HepG2 (cell line): ENCODE results near the gene MC1R. TPM values are rescaled to one million over a fixed set of nuclear protein-coding genes. Genes with fewer than 3 reads are reported as not detected.
A peak's percentile ranks its signal among the peaks of the same experiment; 100 is the strongest.

ENCODE experiments used
- ATAC-seq: fragments of 200-7000 bp; cut with Tn5 transposase; 3 replicates; pipeline ENCODE4 v1.9.1; 2020; ENCODE audit warnings: mild to moderate bottlenecking, moderate library complexity
- BruUV-seq: library from RNA; stranded (reverse); fragments of 400-500 nt; replicated peaks from 2 replicates; lab custom pipeline; 2021; lab: Mats Ljungman, UMichigan
- CTCF ChIA-PET: fragments of 300-600 bp; formaldehyde crosslinking; extraction: SDS; loops from one replicate; lab custom pipeline; 2021; ENCODE audit warnings: low total read pairs, inconsistent platforms, low intra/inter-chr PET ratio; lab: Yijun Ruan, JAX
- POLR2A ChIA-PET: fragments of 350-600 bp; sonication (Branson Sonifier 250); formaldehyde crosslinking; loops from one replicate; lab custom pipeline; 2020; ENCODE audit warnings: antibody characterized with exemption, inconsistent platforms; lab: Yijun Ruan, JAX
- DNase-seq: peaks from one replicate; pipeline ENCODE4 v3.0.0-alpha.2; 2015; ENCODE audit warnings: low spot score
- FAIRE-seq: peaks from 3 replicates; lab custom pipeline; 2011; peaks lifted over from hg19 to GRCh38; lab: Jason Lieb, UNC
- H2AFZ ChIP-seq: one replicate; pipeline ENCODE4 v1.6.1; 2011; ENCODE audit warnings: low read length, inconsistent platforms
- H3K27ac ChIP-seq: fragments of 300-600 bp; 3 replicates; pipeline ENCODE4 v1.8.0; 2011; ENCODE audit warnings: mixed run types, mild to moderate bottlenecking, mixed read lengths, low read length, inconsistent platforms; ENCODE audit not compliant: insufficient read depth; ENCODE audit errors: extremely low read length
- H3K27me3 ChIP-seq, 2 experiments: fragments of 200-600 bp in 1 of 2; 2 replicates in 1 of 2; 3 replicates in 1 of 2; pipeline versions ENCODE4 v1.6.0 to v1.8.0; 2011; ENCODE audit warnings: low read length in 2 of 2, mild to moderate bottlenecking in 2 of 2, moderate library complexity in 2 of 2, inconsistent platforms in 1 of 2; ENCODE audit not compliant: insufficient read depth in 2 of 2, control insufficient read depth in 1 of 2
- H3K36me3 ChIP-seq, 2 experiments: fragments of 200-600 bp in 1 of 2; replicated peaks in 1 of 2; 2 replicates in 1 of 2; 3 replicates in 1 of 2; pipeline versions ENCODE4 v1.5.1 to v1.8.0; 2011; ENCODE audit warnings: low read length in 2 of 2, inconsistent platforms in 1 of 2; ENCODE audit not compliant: insufficient read depth in 2 of 2, control insufficient read depth in 1 of 2
- H3K4me1 ChIP-seq: 2 replicates; pipeline ENCODE4 v1.5.1; 2012; ENCODE audit warnings: low read length, inconsistent platforms; ENCODE audit not compliant: insufficient read depth
- H3K4me2 ChIP-seq: 2 replicates; pipeline ENCODE4 v1.6.0; 2011; ENCODE audit warnings: low read depth, low read length, inconsistent platforms
- H3K4me3 ChIP-seq, 3 experiments: fragments of 200-600 bp in 1 of 3; sonication (generic), shearing (Covaris generic) in 1 of 3; replicated peaks in 1 of 3; 2 replicates each; pipeline ENCODE4 v1.5.1; 2011 to 2016; ENCODE audit warnings: low read length in 3 of 3, inconsistent platforms in 2 of 3, low read depth in 2 of 3, mild to moderate bottlenecking in 2 of 3, control low read depth in 1 of 3, mixed read lengths in 1 of 3; ENCODE audit not compliant: insufficient read depth in 1 of 3
- H3K79me2 ChIP-seq: one replicate; pipeline ENCODE4 v1.6.1; 2011; ENCODE audit warnings: low read length, inconsistent platforms; ENCODE audit not compliant: insufficient read depth
- H3K9ac ChIP-seq: 2 replicates; pipeline ENCODE4 v1.6.0; 2011; ENCODE audit warnings: mild to moderate bottlenecking, low read depth, low read length, inconsistent platforms; ENCODE audit not compliant: insufficient read depth
- H3K9me3 ChIP-seq: 2 replicates; pipeline ENCODE4 v1.5.1; 2012; ENCODE audit warnings: mild to moderate bottlenecking, low read length
- H4K20me1 ChIP-seq: 2 replicates; pipeline ENCODE4 v1.6.0; 2011; ENCODE audit warnings: inconsistent platforms, mild to moderate bottlenecking, low read length, moderate library complexity; ENCODE audit not compliant: insufficient read depth
- CCAR2 ChIP-seq: fragments of 200-400 bp; formaldehyde crosslinking; optimal IDR thresholded peaks from 2 replicates; pipeline ENCODE3; 2018; ENCODE audit warnings: low read depth, mild to moderate bottlenecking, low read length, moderate library complexity
- CTCF ChIP-seq: sonication (generic); formaldehyde crosslinking; IDR thresholded peaks from 2 replicates; pipeline ENCODE4 v1.5.0; 2020; ENCODE audit warnings: mild to moderate bottlenecking, missing genetic modification reagents, moderate library complexity
- ETV5 ChIP-seq: IDR thresholded peaks from 2 replicates; pipeline ENCODE4 v1.6.1; 2018; ENCODE audit warnings: missing biosample characterization, missing genetic modification reagents, inconsistent platforms, borderline replicate concordance
- GZF1 ChIP-seq: sonication (generic); formaldehyde crosslinking; IDR thresholded peaks from 2 replicates; pipeline ENCODE4 v1.5.1; 2020; ENCODE audit warnings: mild to moderate bottlenecking, missing genetic modification reagents
- HNF1B ChIP-seq: sonication (generic); formaldehyde crosslinking; IDR thresholded peaks from 2 replicates; pipeline ENCODE4 v1.5.1; 2020; ENCODE audit warnings: mild to moderate bottlenecking, moderate library complexity, missing genetic modification reagents
- ISX ChIP-seq: sonication (generic); formaldehyde crosslinking; conservative IDR thresholded peaks from 2 replicates; pipeline ENCODE4 v1.5.0; 2020; ENCODE audit warnings: missing genetic modification reagents
- KDM4B ChIP-seq: sonication (generic); formaldehyde crosslinking; IDR thresholded peaks from 2 replicates; pipeline ENCODE4 v1.4.0; 2020; ENCODE audit warnings: missing genetic modification reagents
- PLSCR1 ChIP-seq: sonication (generic); formaldehyde crosslinking; IDR thresholded peaks from 2 replicates; pipeline ENCODE4 v1.5.0; 2020; ENCODE audit warnings: missing genetic modification reagents, mild to moderate bottlenecking, borderline replicate concordance
- RAD21 ChIP-seq: fragments of 450-650 bp; formaldehyde crosslinking; IDR thresholded peaks from 2 replicates; pipeline ENCODE4 v1.5.0; 2020; ENCODE audit warnings: mild to moderate bottlenecking
- SMC3 ChIP-seq: IDR thresholded peaks from 2 replicates; pipeline ENCODE4 v1.6.1; 2011; ENCODE audit warnings: low read length, improper control_type of control experiment
- U2AF2 ChIP-seq: fragments of 200-400 bp; formaldehyde crosslinking; IDR thresholded peaks from 2 replicates; pipeline ENCODE4 v1.6.1; 2017; ENCODE audit warnings: low read depth, mild to moderate bottlenecking, low read length
- ZMAT3 ChIP-seq: sonication (generic); formaldehyde crosslinking; conservative IDR thresholded peaks from 2 replicates; pipeline ENCODE4 v1.7.0; 2021; ENCODE audit warnings: missing genetic modification reagents
- ZNF232 ChIP-seq: sonication (generic); formaldehyde crosslinking; IDR thresholded peaks from 2 replicates; pipeline ENCODE4 v1.4.0; 2020; ENCODE audit warnings: missing genetic modification reagents, borderline replicate concordance
- ZNF546 ChIP-seq: sonication (generic); formaldehyde crosslinking; conservative IDR thresholded peaks from 2 replicates; pipeline ENCODE4 v1.8.1; 2023; ENCODE audit warnings: mild to moderate bottlenecking, missing genetic modification reagents
- ZNF572 ChIP-seq: sonication (generic); formaldehyde crosslinking; IDR thresholded peaks from 2 replicates; pipeline ENCODE4 v1.5.1; 2020; ENCODE audit warnings: mild to moderate bottlenecking, missing genetic modification reagents
- ZNF605 ChIP-seq: sonication (generic); formaldehyde crosslinking; IDR thresholded peaks from 2 replicates; pipeline ENCODE4 v1.8.0; 2022; ENCODE audit warnings: mild to moderate bottlenecking, missing genetic modification reagents
- ZNF747 ChIP-seq: sonication (generic); formaldehyde crosslinking; IDR thresholded peaks from 2 replicates; pipeline ENCODE4 v1.8.1; 2023; ENCODE audit warnings: missing genetic modification reagents, mild to moderate bottlenecking, borderline replicate concordance
- ZNF883 ChIP-seq: sonication (generic); formaldehyde crosslinking; IDR thresholded peaks from 2 replicates; pipeline ENCODE4 v1.5.1; 2020; ENCODE audit warnings: mild to moderate bottlenecking, missing genetic modification reagents; ENCODE audit errors: not compliant biosample characterization
- WGBS: methylation state at CpG from one replicate; pipeline ENCODE4 v1.1.6; 2017; ENCODE audit warnings: low lambda C conversion rate; 5-methylcytosine and 5-hydroxymethylcytosine counted together
- in situ Hi-C: cut with HindIII; loops from 2 replicates; pipeline ENCODE4 v1.10.0; 2017; ENCODE audit warnings: low pct_unique_long_range_greater_than_20kb; ENCODE audit not compliant: extremely low pct_ligation_motif_present
- intact Hi-C: fragments of 100-400 bp; cut with micrococcal nuclease; formaldehyde crosslinking; loops from one replicate; pipeline ENCODE4 v1.10.0; 2022; ENCODE audit not compliant: unreplicated experiment
- polyA plus RNA-seq, 8 experiments: library from polyadenylated mRNA; depleted of rRNA in 3 of 8; stranded (reverse) in 7 of 8; unstranded in 1 of 8; fragments of >200 nt; fragmentation: Illumina TruSeq in 4 of 8; extraction: Trizol in 4 of 8; gene quantifications; 2 replicates each; pipeline versions ENCODE4 v1.2.1 to v1.2.3, GENCODE V29; 2011 to 2016; ENCODE audit warnings: low read depth in 4 of 8, missing spikeins in 1 of 8, mixed read lengths in 1 of 8; ENCODE audit not compliant: insufficient read depth in 1 of 8
- total RNA-seq, 5 experiments: library from RNA; depleted of rRNA; stranded (reverse); fragments of >200 nt; fragmentation: Illumina TruSeq; extraction: Trizol; gene quantifications; 2 replicates each; pipeline ENCODE4 v1.2.3, GENCODE V29; 2016; ENCODE audit warnings: low read depth in 1 of 5

MC1R gene
- total and polyA plus RNA-seq, 2 of the 13 experiments (the other 11 are each of a cell fraction or from before 2014, with no cell fraction given) = 9.1 to 14.8 TPM

- no peak for TF ChIP-seq PLSCR1
Observed at GRCh38 chr16:89919535-89920406, 1.1 kb downstream of the MC1R start (continued).

GRCh38 chr16:89920723-89921122 is 2.1 kb downstream of the MC1R start:
- Histone ChIP-seq H3K79me2 (peaks cover 36% of the 10 kb centered on the region), H4K20me1 (peaks cover 20% of the 10 kb centered on the region), H3K4me2 (peak overlapping the region; percentile 98), H2AFZ (no peak overlapping the region), H3K4me1 (peaks cover 76% of the 10 kb centered on the region), H3K4me3 (peak overlapping the region; percentile 64 to 90 (median 74); a peak in 5 of 6 replicates), H3K36me3 (no peaks in the 10 kb centered on the region), H3K9me3 (no peaks in the 10 kb centered on the region), H3K9ac (peak overlapping the region; percentile 97), H3K27me3 (no peaks in the 10 kb centered on the region; a peak in 1 of 5 replicates), H3K27ac (peak overlapping the region; percentile 88)
- in situ Hi-C loops (loop anchor here (5.0 kb wide), 1 partner anchor 102 kb away; no protein-coding TSS in a partner anchor), intact Hi-C loops (loop anchor here (5.0 kb wide), 1 partner anchor 102 kb away; no protein-coding TSS in a partner anchor)
- 27% methylated on average over 5 of the region's 6 CpGs for WGBS
- no TSS peak for BruUV-seq
- CTCF ChIA-PET = no interaction called here
- POLR2A ChIA-PET = interaction anchor here (1.3 to 4.8 kb wide), 10 partner anchors 11 to 126 kb away, joined by 3 to 86 read pairs (median 36); partner anchors contain the start of genes DEF8 and TCF25
- ATAC-seq = no peak
- FAIRE-seq = no peak
- no peak for DNase-seq
- TF ChIP-seq U2AF2 = 0 out of 2 replicates have a peak, but pooled peaks have one; percentile 9
- 0 out of 2 replicates have a peak, but pooled peaks have one; percentile 8 for TF ChIP-seq RAD21 (CRISPR knock-in tag)
- no peak for TF ChIP-seq ZNF747 (CRISPR knock-in tag)
- no peak for TF ChIP-seq ETV5 (CRISPR knock-in tag)
- no peak for TF ChIP-seq CCAR2
- TF ChIP-seq ZNF605 = peak; percentile 41; the same call in 1 of the 2 replicates
- no peak for TF ChIP-seq ZNF572 (CRISPR knock-in tag)
- TF ChIP-seq ZMAT3 (CRISPR knock-in tag) = 0 out of 2 replicates have a peak, but pooled peaks have one; percentile 22
- peak; percentile 91; the same call in 1 of the 2 replicates for TF ChIP-seq ZNF546 (CRISPR knock-in tag)
- TF ChIP-seq ZNF232 (CRISPR knock-in tag) = peak; percentile 3; the same call in 1 of the 2 replicates
- TF ChIP-seq HNF1B = no peak
- TF ChIP-seq CTCF = 0 out of 2 replicates have a peak, but pooled peaks have one; percentile 11
- TF ChIP-seq ISX = 0 out of 2 replicates have a peak, but pooled peaks have one; percentile 11
- TF ChIP-seq ZNF883 (CRISPR knock-in tag) = peak; percentile 37
- no peak for TF ChIP-seq GZF1 (CRISPR knock-in tag)
- TF ChIP-seq SMC3 = no peak
- TF ChIP-seq KDM4B = no peak
